HG02610 (cell line): ENCODE results near the gene BRI3.
"Not testable (repeated sequence)": the region's sequence is repeated elsewhere in the genome, so short reads cannot be mapped to it uniquely, and the experiment has no call there.

Source experiments
- ATAC-seq: cut with Tn5 transposase; IDR thresholded peaks from one replicate; pipeline ENCODE4 v1.9.1; 2021; ENCODE audit warnings: mild to moderate bottlenecking, moderate library complexity; ENCODE audit not compliant: unreplicated experiment

BRI3 gene

GRCh38 chr7:98303906-98304305, 22.4 kb downstream of the BRI3 start:
- ATAC-seq = no peak

GRCh38 chr7:98305951-98306535, 24.6 kb downstream of the BRI3 start:
- no peak for ATAC-seq

GRCh38 chr7:98307971-98308466, 26.5 kb downstream of the BRI3 start:
- no peak for ATAC-seq

GRCh38 chr7:98309566-98309965, 28.1 kb downstream of the BRI3 start:
- no peak for ATAC-seq

- ATAC-seq = no peak
Observed at GRCh38 chr7:98312201-98312600, 30.7 kb downstream of the BRI3 start.

- no peak for ATAC-seq
Observed at GRCh38 chr7:98314469-98314868, 33.0 kb downstream of the BRI3 start.

GRCh38 chr7:98315318-98315993, 34.0 kb downstream of the BRI3 start:
- ATAC-seq = peak; percentile 92

GRCh38 chr7:98315994-98316527, 34.6 kb downstream of the BRI3 start:
- not testable (repeated sequence) for ATAC-seq

GRCh38 chr7:98317366-98318040, 36.0 kb downstream of the BRI3 start:
- no peak for ATAC-seq

GRCh38 chr7:98319176-98319575, 37.7 kb downstream of the BRI3 start:
- ATAC-seq = no peak

- ATAC-seq = no peak
Observed at GRCh38 chr7:98321301-98321700, 39.8 kb downstream of the BRI3 start.

- no peak for ATAC-seq
Observed at GRCh38 chr7:98322331-98323270, 41.1 kb downstream of the BRI3 start.

GRCh38 chr7:98323597-98324322, 42.3 kb downstream of the BRI3 start:
- no peak for ATAC-seq

- ATAC-seq = no peak
Observed at GRCh38 chr7:98324782-98325181, 43.3 kb downstream of the BRI3 start.

- ATAC-seq = no peak
Observed at GRCh38 chr7:98329100-98329790, 47.8 kb downstream of the BRI3 start.

GRCh38 chr7:98329791-98330373, 48.4 kb downstream of the BRI3 start:
- ATAC-seq = no peak

- no peak for ATAC-seq
Observed at GRCh38 chr7:98330926-98331529, 49.5 kb downstream of the BRI3 start.

- no peak for ATAC-seq
Observed at GRCh38 chr7:98334081-98334480, 52.6 kb downstream of the BRI3 start.
